ENCODE data around the gene GPR158.
"Not testable (repeated sequence)": the region's sequence is repeated elsewhere in the genome, so short reads cannot be mapped to it uniquely, and the experiment has no call there.

The GPR158 gene, protein sequence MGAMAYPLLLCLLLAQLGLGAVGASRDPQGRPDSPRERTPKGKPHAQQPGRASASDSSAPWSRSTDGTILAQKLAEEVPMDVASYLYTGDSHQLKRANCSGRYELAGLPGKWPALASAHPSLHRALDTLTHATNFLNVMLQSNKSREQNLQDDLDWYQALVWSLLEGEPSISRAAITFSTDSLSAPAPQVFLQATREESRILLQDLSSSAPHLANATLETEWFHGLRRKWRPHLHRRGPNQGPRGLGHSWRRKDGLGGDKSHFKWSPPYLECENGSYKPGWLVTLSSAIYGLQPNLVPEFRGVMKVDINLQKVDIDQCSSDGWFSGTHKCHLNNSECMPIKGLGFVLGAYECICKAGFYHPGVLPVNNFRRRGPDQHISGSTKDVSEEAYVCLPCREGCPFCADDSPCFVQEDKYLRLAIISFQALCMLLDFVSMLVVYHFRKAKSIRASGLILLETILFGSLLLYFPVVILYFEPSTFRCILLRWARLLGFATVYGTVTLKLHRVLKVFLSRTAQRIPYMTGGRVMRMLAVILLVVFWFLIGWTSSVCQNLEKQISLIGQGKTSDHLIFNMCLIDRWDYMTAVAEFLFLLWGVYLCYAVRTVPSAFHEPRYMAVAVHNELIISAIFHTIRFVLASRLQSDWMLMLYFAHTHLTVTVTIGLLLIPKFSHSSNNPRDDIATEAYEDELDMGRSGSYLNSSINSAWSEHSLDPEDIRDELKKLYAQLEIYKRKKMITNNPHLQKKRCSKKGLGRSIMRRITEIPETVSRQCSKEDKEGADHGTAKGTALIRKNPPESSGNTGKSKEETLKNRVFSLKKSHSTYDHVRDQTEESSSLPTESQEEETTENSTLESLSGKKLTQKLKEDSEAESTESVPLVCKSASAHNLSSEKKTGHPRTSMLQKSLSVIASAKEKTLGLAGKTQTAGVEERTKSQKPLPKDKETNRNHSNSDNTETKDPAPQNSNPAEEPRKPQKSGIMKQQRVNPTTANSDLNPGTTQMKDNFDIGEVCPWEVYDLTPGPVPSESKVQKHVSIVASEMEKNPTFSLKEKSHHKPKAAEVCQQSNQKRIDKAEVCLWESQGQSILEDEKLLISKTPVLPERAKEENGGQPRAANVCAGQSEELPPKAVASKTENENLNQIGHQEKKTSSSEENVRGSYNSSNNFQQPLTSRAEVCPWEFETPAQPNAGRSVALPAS (N-terminal part only)

DNA sequence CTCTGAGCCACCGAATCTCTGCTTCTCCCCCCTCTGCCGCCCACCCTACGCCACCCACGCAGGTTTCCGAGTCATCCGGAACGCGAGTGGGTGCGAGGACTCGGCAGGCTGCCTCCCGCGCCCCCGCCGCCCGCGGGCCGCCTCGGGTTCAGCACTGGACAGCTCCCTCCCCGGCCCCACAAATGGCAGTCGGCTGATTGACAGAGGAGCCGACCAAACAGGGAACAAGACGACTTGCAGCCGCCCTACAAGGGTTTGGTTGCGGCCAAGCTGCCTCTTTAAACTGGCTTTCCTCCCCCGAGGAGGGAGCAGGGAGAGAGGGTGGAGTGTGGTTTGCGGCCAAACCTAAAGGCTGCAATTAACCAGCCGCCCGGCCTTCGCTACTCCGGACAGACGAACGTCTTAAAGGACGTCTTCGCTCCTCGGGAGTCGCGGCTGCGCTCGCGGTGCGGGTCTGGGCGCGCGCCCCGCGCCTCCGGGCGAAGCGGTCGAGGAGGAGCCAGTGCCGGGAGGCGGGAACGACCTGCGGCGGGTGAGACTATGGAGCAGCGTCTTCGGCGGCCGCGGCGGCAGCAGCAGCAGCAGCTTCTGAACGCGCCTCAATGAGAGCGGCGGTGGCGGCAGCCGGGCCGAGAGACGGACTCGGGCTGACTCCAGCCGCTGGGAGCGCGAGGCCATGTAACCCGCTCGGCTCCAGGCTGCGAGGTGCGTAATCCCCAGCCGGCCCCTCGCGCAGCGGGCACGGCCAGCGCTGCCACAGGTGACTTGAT is at the start of gene GPR158:
Gene GPR158, plus strand, starts transcription at position 541 of the 770 bp plus-strand sequence. CDS start 420 bp downstream, outside the sequence.
- peak; percentile 19 to 33 for DNase-seq

DNA sequence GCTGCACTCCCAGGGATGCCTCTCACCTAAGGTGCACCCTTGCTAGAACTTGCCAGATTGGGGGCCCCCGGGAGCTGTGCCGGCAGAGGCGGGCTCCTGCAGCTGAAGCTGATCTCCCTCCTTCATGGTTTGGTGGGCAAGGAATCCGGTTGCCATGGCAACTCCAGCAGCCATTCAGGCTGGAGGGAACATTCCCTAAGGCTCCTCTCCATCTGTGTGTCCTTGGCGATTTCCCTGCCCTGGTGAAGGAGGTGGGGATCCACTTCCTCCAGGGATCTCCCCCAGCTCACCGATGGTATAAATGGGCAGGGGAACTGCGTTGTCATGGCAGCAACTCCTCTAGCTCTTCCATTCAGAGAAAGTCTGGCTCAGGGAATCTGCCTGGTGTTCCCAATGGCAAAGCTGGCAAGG is 49.6 kb upstream of the GPR158 start:
- DNase-seq, result no peak

DNA sequence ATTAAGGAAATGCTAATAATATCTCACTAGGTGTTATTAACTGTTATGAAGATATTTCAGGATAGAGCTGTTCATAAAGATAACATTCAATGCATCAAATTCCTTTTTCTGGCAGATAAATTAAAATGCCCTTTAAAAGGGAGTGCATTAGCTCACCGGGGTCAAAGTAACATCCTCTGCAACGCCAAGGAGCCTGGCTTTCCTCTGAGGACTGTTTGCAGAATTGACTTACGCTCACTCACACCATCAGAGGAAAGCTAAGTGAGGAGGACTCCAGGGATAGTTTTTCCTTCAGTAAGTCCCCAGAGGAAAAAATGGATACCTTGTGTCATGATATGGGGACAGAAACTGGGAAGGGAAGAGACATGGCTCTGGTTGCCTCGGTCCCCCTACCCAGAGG is 45.2 kb upstream of the GPR158 start:
- no peak for DNase-seq

DNA sequence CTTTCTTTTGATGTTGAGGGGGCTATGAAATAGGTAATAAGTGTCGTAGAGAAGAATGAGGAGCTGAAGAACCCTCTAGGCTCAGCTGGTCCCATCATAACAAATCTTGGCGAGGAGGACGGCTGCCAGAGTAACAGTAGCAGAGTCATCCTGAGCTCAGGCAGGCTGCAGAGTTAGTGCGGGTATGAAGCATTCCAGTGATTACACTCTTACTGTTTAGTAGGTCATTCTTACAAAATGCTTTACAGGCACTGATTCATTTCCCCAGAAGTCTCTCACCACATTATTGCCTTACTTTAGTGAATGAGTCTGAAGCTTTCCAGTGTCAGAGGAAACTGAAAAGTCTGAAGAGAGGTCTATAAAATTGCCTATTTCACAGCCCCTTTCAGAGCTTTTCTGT is 43.9 kb upstream of the GPR158 start:
- DNase-seq, result no peak

DNA sequence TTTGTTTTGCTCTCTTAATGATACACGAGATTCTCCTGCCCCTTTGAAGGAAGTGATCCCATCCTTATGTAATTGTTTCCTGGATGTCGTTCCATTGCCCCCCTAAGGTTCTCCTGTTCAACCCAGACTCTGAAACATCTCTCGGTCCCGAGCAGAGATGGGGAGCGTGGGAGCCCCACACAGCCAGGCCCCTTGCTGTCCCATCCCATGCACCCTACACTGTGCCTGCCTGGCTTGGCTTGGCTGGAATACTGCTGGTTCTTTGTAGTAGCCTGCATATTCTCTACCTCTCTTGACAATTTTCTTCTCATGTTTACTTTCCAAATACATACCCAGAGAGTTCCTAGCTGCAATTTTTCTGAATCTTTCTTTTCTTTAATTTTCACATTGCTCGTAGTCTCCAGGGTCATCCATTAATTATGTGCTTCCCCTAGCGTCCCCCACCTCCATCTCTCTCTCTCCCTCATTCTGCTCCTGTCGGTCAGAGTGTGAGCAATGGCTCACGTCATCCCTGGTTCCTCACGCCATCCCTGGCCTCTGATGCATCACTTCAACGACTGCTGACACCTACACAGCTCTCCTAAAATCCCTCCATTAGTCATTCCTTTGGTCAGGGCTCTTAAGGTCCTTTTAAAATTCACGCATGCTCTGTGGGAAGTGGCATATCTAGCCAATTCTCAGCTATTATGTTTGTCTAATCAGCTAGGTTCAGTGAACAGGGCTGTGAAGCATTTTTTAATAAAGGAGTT is 32.5 kb upstream of the GPR158 start:
- no peak for DNase-seq

DNA sequence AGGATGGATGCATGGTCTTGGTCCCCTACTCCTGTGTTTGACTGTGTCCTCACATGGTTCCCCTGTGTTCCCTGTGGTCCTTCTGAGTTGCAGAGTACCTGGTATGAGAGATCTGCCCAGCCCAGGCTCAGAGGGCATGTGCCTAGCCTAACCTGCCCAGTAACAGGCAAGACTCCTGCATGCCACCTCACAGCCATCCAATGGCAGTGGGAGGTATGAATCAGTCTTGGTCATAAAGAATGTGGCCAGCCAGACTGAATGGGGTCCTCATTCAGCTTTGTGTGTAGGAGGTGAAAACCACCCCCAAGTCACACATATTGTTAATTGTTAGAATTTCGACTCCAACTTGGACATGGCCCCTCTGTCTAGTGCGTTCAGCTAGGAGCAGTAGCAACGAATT is 17.2 kb upstream of the GPR158 start:
- DNase-seq, result no peak

DNA sequence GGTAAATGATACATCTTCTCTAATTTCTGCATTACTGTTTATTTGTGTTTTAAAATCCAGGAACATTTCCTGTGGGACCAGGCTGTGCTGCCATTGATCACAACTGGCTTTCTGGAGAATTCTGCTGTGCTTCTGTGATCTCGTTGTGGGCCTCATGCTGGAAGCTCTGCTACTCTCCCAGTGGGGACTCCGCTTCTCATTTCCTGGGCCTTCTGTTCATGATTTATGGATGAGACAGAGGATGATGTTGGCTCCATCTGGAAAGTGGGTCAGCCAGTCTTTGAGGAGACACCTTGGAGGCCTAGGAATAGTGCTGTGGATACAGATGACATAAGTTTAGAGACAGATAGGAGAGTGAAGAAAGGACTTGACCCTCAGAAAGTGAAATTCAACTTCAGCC is 15.2 kb upstream of the GPR158 start:
- DNase-seq, result no peak

DNA sequence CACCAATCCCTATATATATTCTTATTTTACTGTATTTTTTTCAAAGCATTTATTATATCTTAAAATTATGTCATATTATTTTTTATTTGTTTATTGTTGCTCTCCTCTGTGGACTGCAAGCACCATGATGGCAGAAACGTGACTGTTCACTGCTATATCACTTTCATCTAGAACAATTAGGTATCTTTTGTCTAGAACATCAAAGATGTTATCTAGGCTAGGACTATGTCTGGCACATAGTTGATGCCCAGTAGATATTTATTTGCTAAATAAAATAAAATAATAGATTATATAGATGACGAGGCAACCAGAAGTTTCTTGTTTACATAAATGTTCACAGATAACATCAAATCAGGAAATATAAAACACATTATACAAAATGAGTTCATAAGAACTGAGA is 12.4 kb upstream of the GPR158 start:
- no peak for DNase-seq

DNA sequence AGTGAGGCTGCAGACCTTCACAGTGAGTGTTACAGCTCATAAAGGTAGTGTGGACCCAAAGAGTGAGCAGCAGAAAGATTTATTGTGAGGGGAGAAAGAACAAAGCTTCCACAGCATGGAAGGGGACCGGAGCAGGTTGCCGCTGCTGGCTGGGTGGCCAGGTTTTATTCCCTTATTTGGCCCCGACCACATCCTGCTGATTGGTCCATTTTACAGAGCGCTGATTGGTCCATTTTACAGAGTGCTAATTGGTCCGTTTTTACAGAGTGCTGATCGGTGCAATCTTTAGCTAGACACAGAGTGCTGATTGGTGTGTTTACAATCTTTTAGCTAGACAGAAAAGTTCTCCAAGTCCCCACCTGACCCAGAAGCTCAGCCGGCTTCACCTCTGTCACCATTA is 11.3 kb upstream of the GPR158 start:
- DNase-seq, result not testable (repeated sequence)

DNA sequence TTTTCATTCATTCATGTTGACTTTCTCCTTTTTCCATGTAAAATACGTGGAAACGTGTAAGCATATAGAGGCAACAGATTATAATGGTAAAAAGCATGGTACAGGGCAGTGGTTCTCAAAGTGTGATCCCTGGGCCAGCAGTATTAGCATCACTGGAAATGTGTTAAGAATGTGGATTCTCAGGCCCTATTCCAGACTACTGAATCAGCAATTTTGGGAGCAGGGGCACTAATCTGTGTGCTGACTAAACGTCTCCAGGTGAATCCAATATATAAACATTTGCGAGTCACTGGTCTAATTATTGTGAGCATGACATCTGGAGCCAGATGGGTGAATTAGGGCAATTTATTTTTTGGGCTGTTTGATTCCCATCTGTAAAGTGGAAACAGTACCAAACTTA is 5.1 kb upstream of the GPR158 start:
- DNase-seq, result no peak

DNA sequence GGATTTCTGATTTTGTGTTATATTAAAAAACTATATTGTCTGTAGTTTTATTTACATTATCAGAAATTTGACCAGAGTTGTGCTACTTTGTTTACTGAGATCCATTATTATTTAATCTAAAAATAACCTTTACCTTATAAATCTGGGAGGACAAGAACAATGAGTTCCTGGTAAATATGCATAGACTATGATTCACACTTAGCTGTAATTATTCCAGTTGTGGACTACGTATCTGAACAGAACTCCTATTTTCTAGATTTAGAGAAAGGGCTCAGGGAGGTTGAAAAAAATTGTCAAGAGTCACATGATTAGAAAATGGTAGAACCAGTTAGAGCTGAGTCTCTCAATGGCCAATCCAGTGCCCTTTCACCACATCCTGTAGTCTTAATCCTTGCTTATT is 4.2 kb upstream of the GPR158 start:
- DNase-seq, result no peak

DNA sequence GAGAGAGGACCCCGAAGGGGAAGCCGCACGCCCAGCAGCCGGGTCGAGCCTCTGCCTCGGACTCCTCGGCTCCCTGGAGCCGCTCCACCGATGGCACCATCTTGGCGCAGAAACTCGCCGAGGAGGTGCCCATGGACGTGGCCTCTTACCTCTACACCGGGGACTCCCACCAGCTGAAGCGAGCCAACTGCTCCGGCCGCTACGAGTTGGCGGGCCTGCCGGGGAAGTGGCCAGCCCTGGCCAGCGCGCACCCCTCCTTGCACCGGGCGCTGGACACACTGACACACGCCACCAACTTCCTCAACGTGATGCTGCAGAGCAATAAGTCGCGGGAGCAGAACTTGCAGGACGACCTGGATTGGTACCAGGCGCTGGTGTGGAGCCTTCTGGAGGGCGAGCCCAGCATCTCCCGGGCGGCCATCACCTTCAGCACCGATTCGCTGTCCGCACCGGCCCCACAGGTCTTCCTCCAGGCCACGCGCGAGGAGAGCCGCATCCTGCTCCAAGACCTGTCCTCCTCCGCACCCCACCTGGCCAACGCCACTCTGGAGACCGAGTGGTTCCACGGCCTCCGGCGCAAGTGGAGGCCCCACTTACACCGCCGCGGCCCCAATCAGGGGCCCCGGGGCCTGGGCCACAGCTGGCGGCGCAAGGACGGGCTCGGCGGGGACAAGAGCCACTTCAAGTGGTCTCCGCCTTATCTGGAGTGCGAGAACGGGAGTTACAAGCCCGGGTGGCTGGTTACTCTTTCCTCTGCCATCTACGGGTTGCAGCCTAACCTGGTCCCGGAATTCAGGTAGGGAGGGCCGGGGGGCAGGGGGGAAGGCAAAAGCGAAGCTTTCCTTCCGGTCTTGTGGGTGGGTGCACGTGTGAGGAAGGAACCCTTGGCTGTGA is 973 bp downstream of the GPR158 start:
- no peak for DNase-seq

DNA sequence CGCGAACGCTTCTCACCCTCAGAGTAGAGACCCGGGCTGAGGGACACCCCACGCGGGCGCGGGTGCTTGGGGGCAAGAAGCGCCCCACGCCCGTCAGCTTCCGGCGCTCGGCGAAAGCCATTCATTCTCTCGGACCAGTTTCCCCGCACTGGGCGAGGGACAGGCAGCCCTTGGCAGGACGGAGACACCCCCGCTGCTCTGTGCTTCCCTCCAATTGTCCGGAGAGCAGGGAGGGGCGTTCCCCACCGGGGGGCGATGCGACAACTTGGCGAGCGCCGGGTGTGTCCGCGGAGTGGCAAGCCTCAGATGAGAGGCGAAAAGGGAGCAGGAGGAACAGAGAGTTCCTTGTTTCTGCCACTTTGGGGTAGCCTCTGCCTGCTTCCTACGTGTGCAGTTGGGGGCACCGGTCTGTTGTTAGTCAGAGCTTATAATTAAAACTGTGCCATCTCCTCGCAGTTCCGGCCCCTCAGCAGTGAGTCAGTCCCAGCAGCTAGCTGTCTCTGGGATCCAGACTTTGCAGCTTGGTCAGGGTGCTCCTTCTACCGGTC is 1.7 kb downstream of the GPR158 start:
- DNase-seq, result no peak

DNA sequence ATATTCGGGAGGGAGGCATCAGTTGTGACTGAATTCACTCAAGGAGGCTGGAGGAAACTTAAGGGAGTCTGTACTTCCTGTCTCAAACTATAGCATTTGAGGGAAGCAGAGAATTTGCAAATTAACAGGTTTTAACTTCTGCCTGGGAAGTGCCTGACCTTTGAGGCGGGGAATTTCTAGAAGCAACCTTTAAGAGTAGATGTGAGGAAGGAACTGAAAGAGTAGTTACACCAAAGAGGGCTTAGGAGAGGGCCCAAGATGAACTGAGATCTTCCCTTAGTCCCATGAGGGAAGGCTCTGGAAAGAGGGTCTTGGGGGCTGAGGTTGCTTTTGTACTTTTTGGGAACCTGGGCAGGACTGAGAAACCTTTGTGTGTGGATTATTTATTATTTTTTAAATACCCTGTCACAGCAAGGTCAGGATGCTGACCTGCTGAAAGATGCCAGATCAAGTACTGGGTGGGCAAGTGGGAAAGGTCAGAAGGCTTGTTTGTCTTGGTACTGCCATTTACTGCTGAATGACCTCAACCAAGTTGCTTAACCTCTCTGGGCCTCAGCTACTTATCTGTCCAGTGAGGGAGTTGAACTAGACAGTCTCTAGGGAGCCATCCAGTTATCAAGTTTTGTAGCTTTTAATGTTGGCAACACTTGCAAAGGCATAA is 2.4 kb downstream of the GPR158 start:
- DNase-seq, result no peak

DNA sequence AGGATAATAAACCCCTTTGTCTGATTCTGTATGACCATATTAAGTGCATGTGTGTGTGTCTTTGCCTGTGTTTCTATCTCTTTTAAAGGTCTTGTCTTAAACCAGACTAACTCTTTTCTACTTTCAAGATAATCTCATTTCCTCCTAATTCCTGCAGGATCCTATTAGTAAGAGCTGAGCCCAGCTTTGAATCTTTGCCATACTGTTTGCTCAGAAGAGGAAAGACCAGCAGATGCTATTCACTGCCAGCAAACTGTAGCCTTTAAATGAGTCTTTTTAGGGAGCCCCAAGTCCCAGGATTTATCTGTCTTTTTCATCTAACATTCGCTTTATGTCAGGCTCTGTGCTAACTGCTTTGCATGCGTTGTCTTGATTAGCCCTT is 2.9 kb downstream of the GPR158 start:
- DNase-seq, result no peak

DNA sequence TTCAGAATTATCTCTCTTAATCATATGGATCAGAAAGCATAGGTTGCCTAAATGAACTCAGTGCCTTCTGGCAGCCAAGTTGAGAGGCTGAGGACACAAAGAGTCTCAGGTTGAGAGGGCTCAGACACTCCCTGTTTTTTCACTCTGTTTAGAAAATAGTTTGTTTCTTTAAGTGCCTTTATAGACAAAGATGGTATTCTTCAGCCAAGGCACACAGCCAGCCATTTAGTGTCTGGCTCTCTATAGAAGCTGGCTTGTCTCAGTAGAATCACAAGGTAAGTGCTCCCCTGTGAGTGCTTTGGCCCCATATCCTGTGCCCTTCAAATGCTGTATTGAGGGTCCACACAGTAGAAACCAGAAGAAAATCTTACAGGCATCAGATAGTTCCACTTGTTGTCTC is 3.6 kb downstream of the GPR158 start:
- no peak for DNase-seq

DNA sequence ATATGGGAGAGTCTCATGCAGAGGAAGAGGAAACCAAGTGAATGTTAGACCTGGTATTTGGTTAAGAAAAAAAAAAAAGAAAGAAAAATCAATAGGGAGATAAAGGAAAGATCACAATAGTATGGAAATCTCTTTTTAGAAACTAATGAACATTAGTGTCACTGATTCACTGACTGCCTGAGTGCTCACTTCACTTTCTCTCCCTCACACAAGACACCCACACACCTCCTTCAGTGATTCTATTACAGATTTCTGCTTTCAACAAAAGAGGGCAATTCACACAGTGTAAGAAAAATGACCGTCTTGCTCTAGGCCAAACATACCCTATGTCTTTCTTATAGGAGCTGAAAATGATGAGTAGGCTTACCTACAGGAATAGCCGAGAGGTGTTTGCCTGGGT is 6.0 kb downstream of the GPR158 start:
- no peak for DNase-seq

DNA sequence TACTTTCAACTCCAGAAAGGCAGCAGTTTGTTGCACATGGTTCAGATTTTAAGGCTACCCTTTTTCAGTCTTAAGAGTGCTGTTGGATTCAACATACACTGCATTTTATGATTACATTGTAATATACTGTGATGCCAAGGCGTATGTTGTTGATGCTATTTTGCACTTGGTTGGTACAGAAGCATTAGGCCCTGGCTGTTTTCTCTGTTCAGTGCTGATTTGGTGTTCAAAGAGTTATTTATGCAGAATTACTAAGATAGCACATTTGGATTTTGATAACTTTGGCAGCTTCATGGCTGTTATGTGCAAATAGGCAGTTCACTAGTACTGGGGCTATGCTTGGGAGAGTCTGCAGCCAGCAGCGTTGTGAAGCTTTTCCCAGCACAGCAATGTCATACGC is 7.8 kb downstream of the GPR158 start:
- no peak for DNase-seq

DNA sequence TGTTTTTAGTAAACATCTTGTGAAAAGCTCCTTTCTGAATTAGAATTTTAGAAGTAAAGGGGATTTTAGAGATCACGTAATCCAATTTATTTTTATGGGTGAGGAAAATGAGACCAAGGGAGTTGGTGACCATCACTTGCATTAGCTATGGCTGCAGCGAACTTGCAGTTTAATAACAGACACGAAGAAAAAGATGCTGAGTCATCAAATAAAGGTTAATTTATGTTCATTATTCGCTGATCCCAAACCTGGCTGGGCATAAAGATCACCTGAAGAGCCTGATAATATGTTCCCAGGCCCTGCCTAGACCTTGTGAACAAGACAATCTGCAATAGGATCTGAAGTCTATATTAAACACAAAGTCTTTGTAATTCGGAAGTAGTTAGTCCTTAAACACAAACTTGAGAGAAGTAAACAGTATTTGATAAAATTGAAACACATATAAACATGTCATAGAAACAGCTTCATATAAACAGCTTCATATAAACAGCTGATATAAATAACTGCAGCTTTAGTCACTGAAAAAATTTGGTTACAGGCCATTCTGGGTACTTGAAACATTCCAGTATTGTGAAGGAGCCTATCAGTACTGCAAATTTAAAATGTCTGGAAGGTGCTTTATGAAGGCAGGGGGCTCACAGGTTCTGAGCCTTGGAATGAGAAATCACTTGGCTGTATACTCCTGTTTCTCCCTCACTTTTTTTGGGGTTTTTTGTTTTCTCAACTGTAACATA is 16.5 kb downstream of the GPR158 start:
- no peak for DNase-seq

Measured in CD4-positive, alpha-beta T cell treated with Interferon alpha-2 for 1 hour (primary cell).